Activated CD4-positive, alpha-beta T cell treated with anti-CD3 and anti-CD28 coated beads for 1 hour (primary cell): ENCODE results near the gene EPHA2.

Source experiments
- DNase-seq: peaks from one replicate; pipeline ENCODE4 v3.0.0-alpha.2; 2020

The EPHA2 gene

DNA sequence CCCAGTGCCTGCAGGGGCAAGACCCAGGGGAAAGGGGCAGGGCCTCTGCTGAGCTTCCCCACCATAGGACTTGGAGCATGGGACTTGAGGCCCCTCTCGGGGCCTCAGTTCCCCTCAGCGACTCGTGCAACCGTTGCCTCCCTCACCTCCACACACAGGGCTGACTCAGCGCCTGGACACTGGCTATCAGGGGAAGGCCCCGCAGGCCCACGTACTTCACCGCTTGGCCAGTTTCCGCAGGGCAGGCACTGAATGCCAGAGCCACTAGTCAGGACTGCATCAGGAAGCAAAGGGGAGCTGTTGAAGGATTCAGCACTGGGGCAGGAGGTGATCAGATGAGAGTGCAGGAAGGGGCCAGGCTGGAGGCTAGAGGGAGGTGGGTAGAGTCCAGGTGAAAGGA, 66.9 kb downstream of the EPHA2 start:
- DNase-seq: no peak

GRCh38 chr1:16088351-16088911, 67.4 kb downstream of the EPHA2 start:
- no peak for DNase-seq

DNA sequence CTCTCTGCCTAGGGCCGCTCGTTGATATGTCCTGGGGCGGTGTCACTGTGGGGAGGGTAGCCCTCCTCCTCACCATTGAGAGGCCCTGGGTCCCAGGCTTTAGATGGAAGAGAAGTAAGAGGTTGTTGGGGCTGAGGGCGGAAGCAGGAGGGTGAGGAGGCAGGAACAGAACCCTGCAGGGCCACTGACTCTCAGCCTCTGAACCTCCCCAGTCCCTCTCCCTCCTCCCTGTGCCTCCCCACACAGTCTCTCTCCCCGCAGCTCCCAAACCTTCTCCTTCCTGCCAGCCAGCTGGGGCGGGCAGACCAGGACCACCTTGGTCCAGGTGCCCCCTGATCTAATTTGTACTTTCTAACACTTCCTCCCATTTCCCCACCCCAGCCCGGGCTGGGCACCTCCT, 68.1 kb downstream of the EPHA2 start:
- no peak for DNase-seq

DNA sequence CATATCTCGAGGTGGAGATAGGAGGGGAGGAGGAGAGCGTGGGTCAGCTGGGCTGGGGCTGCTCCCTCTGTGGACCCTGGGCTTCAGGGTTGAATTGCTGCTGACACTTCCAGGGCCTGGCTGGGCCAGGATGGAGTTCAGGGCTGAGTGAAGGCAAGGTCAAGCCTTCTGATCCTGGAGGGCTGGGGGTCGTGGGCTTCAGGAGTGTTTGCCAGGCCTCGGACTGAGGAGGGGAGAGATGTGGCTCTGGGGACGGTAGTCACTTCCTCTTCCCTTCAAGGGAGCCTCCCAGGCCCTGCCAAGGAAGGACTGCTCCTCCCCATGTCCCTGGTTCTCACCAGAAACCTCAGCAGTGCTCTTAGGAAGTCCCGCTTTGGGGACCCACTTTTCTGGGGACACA, 70.3 kb downstream of the EPHA2 start:
- no peak for DNase-seq

DNA sequence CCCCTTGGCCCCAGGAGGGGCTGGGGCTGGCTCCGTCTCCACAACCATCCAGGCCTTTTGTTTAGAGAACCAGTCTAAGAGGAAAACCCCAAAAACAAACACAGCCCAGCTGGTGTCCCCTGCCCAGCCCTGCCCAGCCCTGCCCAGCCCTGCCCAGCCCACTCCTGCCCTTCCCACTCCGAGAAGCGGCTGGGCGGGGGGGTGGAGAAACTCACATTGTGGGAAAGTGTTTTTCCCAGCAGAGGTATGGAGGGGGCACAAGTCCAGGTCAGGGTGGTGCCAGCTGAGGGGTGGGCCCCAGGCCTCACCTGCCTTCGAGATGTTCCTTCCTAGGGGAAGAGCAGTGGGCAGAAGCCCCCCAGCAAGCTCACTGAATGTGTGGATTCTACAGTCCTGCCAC, 72.4 kb downstream of the EPHA2 start:
- no peak for DNase-seq

DNA sequence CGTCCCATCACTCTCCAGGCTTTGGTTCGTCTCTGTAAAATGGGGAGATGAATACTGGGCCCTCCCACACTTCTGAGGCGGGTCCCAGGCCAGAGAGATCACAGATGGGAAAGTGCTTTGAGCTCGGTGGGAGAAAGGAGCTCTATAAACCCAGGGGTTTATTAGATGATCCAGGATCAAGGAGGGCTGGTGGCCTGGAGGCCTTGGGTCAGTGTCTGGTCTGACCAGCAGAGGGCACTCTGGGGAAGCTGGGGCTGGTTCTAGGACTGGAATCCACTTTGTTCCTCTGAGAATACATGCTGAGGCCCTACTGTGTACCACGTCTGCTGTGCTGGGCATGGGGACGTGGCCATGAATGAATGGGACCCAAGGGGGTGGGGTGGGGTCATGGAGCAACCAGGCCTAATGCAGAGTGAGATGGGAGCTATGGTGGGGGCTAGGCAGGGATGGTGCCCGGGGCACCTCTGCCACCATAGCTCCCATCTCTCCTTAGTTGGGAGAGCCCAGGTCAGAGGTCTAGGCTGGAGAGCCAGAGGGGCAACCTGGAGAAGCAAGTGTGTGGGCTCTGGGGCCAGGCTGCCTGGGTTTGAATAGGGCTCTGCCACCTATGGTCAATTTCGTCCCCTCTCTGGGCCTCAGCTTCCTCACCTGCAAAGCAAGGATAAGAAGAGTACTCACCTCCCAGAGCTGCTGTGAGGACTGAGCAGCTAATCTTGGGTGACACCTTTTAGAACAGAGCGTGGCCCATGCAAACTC, 73.4 kb downstream of the EPHA2 start:
- DNase-seq: peak; percentile 43

DNA sequence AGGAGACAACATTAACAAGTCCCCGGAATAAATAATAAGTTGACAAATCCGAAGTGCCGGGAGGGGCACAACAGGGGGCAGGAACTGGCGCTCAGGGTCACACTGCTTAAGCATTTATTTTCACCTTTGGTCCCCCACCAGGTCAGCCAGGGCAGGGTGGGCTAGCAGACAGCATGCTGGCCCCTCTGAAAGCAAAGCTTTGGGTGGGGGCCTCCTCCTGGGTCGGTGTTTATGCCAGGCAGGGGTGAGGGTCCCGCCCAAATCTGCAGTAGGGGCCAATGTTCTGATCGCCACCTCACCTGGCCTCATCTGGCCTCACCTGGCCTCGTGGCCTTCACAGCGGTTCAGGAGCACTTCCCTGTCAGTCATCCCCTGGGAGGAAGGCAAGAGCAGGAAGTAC, 74.2 kb downstream of the EPHA2 start:
- no peak for DNase-seq

- no peak for DNase-seq
Observed at GRCh38 chr1:16080422-16081150, 75.3 kb downstream of the EPHA2 start.

- DNase-seq: peak; percentile 64
Observed at GRCh38 chr1:16078925-16079656, 76.8 kb downstream of the EPHA2 start.

- DNase-seq: no peak
Observed at GRCh38 chr1:16077406-16078245, 78.2 kb downstream of the EPHA2 start.

- no peak for DNase-seq
Observed at GRCh38 chr1:16076865-16077238, 79.0 kb downstream of the EPHA2 start.

DNA sequence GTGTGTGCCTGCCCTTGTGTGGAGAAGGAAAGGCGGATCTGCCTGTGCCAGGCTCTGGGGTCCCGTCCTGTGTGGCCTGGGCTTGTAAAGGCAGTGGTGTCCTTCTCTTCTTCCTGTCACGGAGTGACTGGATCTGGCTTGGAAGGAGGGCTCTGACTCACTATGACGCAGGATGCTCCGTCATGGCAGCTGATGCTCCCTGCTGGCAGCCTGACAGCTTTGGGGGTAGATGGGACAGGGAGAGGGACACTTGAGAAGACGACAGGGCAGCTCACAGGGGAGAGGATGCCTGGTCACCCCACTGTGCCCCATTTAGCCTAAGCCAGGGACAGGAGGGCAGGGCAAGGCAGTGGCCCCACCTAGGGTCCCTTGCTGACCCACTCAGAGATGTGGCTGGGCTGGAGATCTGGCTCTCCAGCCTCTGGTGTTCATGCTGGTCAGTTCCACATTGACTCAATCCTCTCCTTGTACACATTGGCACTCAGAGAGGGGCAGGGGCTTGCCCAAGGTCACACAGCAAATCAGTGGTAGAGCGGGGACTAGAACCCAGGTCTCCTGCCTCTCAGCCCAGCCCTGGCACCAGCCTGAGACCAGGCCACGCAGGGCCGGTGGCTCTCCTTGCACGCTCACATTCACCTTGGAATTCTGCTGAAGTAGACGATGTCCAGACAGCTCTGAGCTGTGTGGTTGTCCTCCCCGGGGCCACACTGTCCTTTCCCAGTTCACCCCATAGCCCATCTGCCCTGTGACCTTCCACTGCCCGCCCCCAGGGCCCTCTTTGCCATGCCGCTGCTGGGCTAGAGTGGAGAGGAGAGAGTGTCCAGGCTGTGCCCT, 79.6 kb downstream of the EPHA2 start:
- no peak for DNase-seq

- no peak for DNase-seq
Observed at GRCh38 chr1:16075337-16076030, 80.4 kb downstream of the EPHA2 start.
